ENCODE measurements around the gene NUAK2.

DNA sequence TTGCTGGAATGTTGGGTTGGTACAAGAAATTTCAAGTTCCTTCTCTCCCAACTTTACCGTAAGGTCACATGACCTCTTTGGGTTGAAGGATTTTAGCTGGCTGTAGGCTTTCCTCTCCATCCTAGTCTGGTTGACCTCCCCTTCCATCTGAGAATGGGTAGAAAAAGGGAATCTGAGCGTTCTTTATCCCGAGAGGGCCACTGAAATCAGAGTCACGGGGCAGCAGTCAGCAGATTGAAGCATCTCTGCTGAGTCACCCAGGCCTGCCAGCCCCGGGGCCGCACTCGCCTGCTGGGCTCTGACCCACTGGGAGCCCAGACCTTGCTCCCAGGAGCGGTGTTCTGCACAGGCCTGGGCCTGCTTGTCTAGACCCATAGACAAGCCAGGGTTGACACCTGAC is 62.8 kb downstream of the NUAK2 start:
- TF ChIP-seq, protein P1, sequence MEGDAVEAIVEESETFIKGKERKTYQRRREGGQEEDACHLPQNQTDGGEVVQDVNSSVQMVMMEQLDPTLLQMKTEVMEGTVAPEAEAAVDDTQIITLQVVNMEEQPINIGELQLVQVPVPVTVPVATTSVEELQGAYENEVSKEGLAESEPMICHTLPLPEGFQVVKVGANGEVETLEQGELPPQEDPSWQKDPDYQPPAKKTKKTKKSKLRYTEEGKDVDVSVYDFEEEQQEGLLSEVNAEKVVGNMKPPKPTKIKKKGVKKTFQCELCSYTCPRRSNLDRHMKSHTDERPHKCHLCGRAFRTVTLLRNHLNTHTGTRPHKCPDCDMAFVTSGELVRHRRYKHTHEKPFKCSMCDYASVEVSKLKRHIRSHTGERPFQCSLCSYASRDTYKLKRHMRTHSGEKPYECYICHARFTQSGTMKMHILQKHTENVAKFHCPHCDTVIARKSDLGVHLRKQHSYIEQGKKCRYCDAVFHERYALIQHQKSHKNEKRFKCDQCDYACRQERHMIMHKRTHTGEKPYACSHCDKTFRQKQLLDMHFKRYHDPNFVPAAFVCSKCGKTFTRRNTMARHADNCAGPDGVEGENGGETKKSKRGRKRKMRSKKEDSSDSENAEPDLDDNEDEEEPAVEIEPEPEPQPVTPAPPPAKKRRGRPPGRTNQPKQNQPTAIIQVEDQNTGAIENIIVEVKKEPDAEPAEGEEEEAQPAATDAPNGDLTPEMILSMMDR (IDR thresholded peaks at IDR 0.05) = no peak
- TF ChIP-seq POLR2A (IDR thresholded peaks at IDR 0.05) = no peak
